ENCODE data around the gene OR13G1.

Gene OR13G1

DNA sequence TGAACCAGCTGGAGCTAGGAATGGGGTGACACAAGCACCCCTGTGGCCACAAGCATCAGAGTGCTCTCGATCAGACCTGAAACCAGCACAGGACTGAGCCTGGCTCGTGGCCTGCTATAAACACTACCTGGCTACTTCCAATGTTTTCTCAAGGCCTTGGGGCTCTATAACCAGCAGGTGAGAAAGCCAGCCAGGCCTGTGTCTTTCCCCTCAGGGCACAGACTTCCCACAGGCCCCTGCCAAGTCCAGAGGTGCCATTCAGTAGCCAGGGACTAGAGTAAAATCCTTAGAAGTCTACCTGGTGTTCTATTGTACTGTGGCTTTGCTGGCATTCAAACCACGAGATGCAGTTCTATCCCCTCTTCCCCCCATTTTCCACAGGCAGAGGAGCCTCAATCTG lies 51.6 kb downstream of the OR13G1 start:
- H3K79me2 ChIP-seq (ENCODE audit: insufficient read depth, low read depth), result no peaks in the 10 kb centered on the region
- no peak overlapping the region for H3K4me2 ChIP-seq
- no peaks in the 10 kb centered on the region for H4K20me1 ChIP-seq (ENCODE audit: insufficient read depth)
- no peaks in the 10 kb centered on the region for H3K27me3 ChIP-seq (ENCODE audit: insufficient read depth, low read depth)
- no peaks in the 10 kb centered on the region for H3K36me3 ChIP-seq (ENCODE audit: insufficient read depth)
- no peak overlapping the region for H3K9ac ChIP-seq
- no peak overlapping the region for H2AFZ ChIP-seq (ENCODE audit: low read depth)
- H3K4me1 ChIP-seq (ENCODE audit: low read depth, poor library complexity, severe bottlenecking), result no peaks in the 10 kb centered on the region
- H3K4me3 ChIP-seq (IDR thresholded peaks at IDR 0.05; ENCODE audit: insufficient read depth, low read depth, low read length), result no peak overlapping the region
- no peak overlapping the region for H3K27ac ChIP-seq
- TF ChIP-seq, protein P1, sequence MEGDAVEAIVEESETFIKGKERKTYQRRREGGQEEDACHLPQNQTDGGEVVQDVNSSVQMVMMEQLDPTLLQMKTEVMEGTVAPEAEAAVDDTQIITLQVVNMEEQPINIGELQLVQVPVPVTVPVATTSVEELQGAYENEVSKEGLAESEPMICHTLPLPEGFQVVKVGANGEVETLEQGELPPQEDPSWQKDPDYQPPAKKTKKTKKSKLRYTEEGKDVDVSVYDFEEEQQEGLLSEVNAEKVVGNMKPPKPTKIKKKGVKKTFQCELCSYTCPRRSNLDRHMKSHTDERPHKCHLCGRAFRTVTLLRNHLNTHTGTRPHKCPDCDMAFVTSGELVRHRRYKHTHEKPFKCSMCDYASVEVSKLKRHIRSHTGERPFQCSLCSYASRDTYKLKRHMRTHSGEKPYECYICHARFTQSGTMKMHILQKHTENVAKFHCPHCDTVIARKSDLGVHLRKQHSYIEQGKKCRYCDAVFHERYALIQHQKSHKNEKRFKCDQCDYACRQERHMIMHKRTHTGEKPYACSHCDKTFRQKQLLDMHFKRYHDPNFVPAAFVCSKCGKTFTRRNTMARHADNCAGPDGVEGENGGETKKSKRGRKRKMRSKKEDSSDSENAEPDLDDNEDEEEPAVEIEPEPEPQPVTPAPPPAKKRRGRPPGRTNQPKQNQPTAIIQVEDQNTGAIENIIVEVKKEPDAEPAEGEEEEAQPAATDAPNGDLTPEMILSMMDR (conservative IDR thresholded peaks at IDR 0.05; ENCODE audit: low read depth, low read length), result no peak

Data from KMS-11 (cell line).